Measurements from ENCODE around the gene TNNT2.

The TNNT2 gene

GRCh38 chr1:201376107-201376463 lies 1.4 kb downstream of the TNNT2 start:
- DNase-seq, result no peak

- DNase-seq, result no peak
Measured at GRCh38 chr1:201375169-201375568, 2.3 kb downstream of the TNNT2 start.

GRCh38 chr1:201374364-201374763 lies 3.1 kb downstream of the TNNT2 start:
- no peak for DNase-seq

- no peak for DNase-seq
Measured at GRCh38 chr1:201371792-201372191, 5.7 kb downstream of the TNNT2 start.

- DNase-seq, result no peak
Measured at GRCh38 chr1:201371276-201371675, 6.2 kb downstream of the TNNT2 start.

GRCh38 chr1:201370500-201370899 lies 7.0 kb downstream of the TNNT2 start:
- DNase-seq, result no peak

GRCh38 chr1:201369209-201369608 lies 8.3 kb downstream of the TNNT2 start:
- DNase-seq, result no peak

GRCh38 chr1:201366696-201367095 lies 10.8 kb downstream of the TNNT2 start:
- no peak for DNase-seq

GRCh38 chr1:201365251-201365650 lies 12.2 kb downstream of the TNNT2 start:
- DNase-seq, result no peak

- no peak for DNase-seq
Measured at GRCh38 chr1:201364808-201365105, 12.7 kb downstream of the TNNT2 start.

- DNase-seq, result no peak
Measured at GRCh38 chr1:201363467-201363866, 14.0 kb downstream of the TNNT2 start.

GRCh38 chr1:201362906-201363305 lies 14.6 kb downstream of the TNNT2 start:
- DNase-seq, result no peak

GRCh38 chr1:201361652-201362504 lies 15.6 kb downstream of the TNNT2 start:
- DNase-seq, result no peak

GRCh38 chr1:201360901-201361651 lies 16.4 kb downstream of the TNNT2 start:
- no peak for DNase-seq

GRCh38 chr1:201360486-201360885 lies 17.0 kb downstream of the TNNT2 start:
- no peak for DNase-seq

- no peak for DNase-seq
Measured at GRCh38 chr1:201359873-201360210, 17.6 kb downstream of the TNNT2 start.

GRCh38 chr1:201359031-201359872 lies 18.2 kb downstream of the TNNT2 start:
- no peak for DNase-seq

- DNase-seq, result no peak
Measured at GRCh38 chr1:201358596-201358995, 18.9 kb downstream of the TNNT2 start.

- DNase-seq, result no peak
Measured at GRCh38 chr1:201357636-201358348, 19.7 kb downstream of the TNNT2 start.

GRCh38 chr1:201357211-201357610 lies 20.3 kb downstream of the TNNT2 start:
- DNase-seq, result no peak

GRCh38 chr1:201356701-201357100 lies 20.8 kb downstream of the TNNT2 start:
- DNase-seq, result no peak

GRCh38 chr1:201356236-201356635 lies 21.2 kb downstream of the TNNT2 start:
- DNase-seq, result no peak

GRCh38 chr1:201355471-201355870 lies 22.0 kb downstream of the TNNT2 start:
- DNase-seq, result no peak

Data from activated CD8-positive, alpha-beta memory T cell treated with anti-CD3 and anti-CD28 coated beads, Interleukin-2, amount 50 U/mL, for 4 hours (primary cell).